Nephron progenitor cell (in vitro differentiated cells): ENCODE results near the gene FAM120A.

Source experiments
- DNase-seq: peaks from one replicate; pipeline ENCODE4 v3.0.0; 2021
- H3K27ac Mint-ChIP-seq: 2 replicates; pipeline ENCODE4 v1.8.0; 2021; ENCODE audit warnings: mild to moderate bottlenecking, moderate library complexity, mixed read lengths
- H3K27me3 Mint-ChIP-seq: 2 replicates; pipeline ENCODE4 v1.8.0; 2021; ENCODE audit warnings: mild to moderate bottlenecking, low read depth, mixed read lengths; ENCODE audit not compliant: poor library complexity
- H3K36me3 Mint-ChIP-seq: 2 replicates; pipeline ENCODE4 v1.8.0; 2021; ENCODE audit warnings: low read depth, mixed read lengths
- H3K4me1 Mint-ChIP-seq: 2 replicates; pipeline ENCODE4 v1.8.0; 2021; ENCODE audit warnings: mixed read lengths
- H3K4me3 Mint-ChIP-seq: 2 replicates; pipeline ENCODE4 v1.8.0; 2021; ENCODE audit warnings: mild to moderate bottlenecking, moderate library complexity, mixed read lengths
- H3K9me3 Mint-ChIP-seq: 2 replicates; pipeline ENCODE4 v1.8.0; 2021; ENCODE audit warnings: mild to moderate bottlenecking, moderate library complexity, mixed read lengths
- TF ChIP-seq, protein P1 (sequence below): fragments of 200-600 bp; sonication (generic); IDR thresholded peaks from 2 replicates; pipeline ENCODE4 v1.5.0; 2021; ENCODE audit warnings: antibody characterized with exemption

FAM120A gene

DNA sequence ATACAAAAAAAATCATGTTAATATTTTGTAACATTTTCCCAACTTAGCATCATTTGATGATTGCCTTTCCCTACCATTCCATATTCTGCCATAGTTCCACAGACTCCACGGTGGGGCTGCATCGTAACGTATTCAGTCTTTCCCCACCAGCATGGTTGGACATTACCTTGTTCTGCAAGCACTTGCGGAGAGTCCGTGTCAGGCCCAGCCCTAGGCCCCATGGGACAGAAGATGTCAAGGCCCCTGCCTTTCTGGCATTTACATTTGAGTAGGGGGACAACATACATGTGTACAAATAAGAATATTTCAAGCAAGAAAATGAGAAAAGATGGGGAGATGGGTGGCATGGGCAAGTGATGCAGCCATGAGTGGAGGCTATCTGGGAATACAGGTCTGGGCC is 116.7 kb downstream of the FAM120A start:
- Mint-ChIP-seq H3K4me1 (peaks cover 19% of the 10 kb centered on the region), H3K4me3 (no peak overlapping the region), H3K36me3 (peaks cover 24% of the 10 kb centered on the region), H3K27me3 (no peaks in the 10 kb centered on the region), H3K9me3 (peaks cover 20% of the 10 kb centered on the region), H3K27ac (peak overlapping the region; percentile 75)
- TF ChIP-seq, protein P1, sequence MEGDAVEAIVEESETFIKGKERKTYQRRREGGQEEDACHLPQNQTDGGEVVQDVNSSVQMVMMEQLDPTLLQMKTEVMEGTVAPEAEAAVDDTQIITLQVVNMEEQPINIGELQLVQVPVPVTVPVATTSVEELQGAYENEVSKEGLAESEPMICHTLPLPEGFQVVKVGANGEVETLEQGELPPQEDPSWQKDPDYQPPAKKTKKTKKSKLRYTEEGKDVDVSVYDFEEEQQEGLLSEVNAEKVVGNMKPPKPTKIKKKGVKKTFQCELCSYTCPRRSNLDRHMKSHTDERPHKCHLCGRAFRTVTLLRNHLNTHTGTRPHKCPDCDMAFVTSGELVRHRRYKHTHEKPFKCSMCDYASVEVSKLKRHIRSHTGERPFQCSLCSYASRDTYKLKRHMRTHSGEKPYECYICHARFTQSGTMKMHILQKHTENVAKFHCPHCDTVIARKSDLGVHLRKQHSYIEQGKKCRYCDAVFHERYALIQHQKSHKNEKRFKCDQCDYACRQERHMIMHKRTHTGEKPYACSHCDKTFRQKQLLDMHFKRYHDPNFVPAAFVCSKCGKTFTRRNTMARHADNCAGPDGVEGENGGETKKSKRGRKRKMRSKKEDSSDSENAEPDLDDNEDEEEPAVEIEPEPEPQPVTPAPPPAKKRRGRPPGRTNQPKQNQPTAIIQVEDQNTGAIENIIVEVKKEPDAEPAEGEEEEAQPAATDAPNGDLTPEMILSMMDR: no peak
- no peak for DNase-seq

DNA sequence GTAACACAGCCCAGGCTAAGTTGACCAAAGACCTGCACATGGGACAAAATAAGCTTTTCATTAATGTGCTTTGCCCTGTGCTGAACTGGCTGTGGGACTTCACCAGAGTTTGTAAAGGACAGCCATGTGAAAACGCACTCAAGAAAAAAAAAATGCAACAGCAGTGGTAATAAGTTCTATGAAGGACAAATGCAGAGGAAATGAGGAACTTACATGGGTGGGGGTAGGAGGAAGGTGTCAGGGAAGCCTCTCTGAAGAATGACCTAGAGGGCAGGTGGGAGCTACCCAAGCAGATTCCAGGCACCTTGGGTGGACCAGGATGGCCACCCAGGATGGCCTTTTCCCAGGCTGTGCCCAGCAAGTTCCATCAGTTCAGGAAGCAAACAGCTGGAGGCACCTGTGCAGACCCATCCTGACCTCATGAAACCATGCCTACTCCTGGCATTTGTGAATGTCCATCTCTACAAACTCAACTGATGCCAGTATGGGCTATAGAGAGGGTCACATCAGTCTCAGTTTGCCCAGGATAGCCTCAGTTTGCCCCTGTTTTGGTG is 118.2 kb downstream of the FAM120A start:
- peaks cover 20% of the 10 kb centered on the region for H3K9me3 Mint-ChIP-seq
- TF ChIP-seq, protein P1: no peak
- no peak overlapping the region for H3K4me3 Mint-ChIP-seq
- H3K27me3 Mint-ChIP-seq: no peaks in the 10 kb centered on the region
- no peak overlapping the region for H3K27ac Mint-ChIP-seq
- H3K4me1 Mint-ChIP-seq: peaks cover 21% of the 10 kb centered on the region
- no peak for DNase-seq
- H3K36me3 Mint-ChIP-seq: peaks cover 15% of the 10 kb centered on the region

DNA sequence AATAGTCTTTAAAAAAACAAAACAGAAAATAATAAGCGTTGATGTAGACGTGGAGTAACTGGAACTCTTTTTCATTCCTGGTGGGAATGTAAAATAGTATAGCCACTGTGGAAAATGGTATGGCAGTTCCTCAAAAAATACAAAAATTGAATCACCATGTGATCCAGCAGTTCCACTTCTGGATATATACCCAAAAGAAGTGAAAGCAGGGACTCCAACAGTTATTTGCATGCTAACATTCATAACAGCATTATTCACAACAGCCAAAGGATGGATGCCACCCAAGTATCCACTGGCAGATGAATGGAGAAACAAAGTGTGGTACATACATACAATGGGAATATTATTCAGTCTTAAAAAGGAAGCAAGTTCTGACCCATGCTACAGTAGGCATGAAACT is 120.7 kb downstream of the FAM120A start:
- TF ChIP-seq, protein P1: no peak
- no peaks in the 10 kb centered on the region for H3K27me3 Mint-ChIP-seq
- H3K4me1 Mint-ChIP-seq: peaks cover 16% of the 10 kb centered on the region
- no peak overlapping the region for H3K4me3 Mint-ChIP-seq
- peaks cover 15% of the 10 kb centered on the region for H3K36me3 Mint-ChIP-seq
- H3K9me3 Mint-ChIP-seq: peaks cover 20% of the 10 kb centered on the region
- no peak for DNase-seq
- H3K27ac Mint-ChIP-seq: no peak overlapping the region

DNA sequence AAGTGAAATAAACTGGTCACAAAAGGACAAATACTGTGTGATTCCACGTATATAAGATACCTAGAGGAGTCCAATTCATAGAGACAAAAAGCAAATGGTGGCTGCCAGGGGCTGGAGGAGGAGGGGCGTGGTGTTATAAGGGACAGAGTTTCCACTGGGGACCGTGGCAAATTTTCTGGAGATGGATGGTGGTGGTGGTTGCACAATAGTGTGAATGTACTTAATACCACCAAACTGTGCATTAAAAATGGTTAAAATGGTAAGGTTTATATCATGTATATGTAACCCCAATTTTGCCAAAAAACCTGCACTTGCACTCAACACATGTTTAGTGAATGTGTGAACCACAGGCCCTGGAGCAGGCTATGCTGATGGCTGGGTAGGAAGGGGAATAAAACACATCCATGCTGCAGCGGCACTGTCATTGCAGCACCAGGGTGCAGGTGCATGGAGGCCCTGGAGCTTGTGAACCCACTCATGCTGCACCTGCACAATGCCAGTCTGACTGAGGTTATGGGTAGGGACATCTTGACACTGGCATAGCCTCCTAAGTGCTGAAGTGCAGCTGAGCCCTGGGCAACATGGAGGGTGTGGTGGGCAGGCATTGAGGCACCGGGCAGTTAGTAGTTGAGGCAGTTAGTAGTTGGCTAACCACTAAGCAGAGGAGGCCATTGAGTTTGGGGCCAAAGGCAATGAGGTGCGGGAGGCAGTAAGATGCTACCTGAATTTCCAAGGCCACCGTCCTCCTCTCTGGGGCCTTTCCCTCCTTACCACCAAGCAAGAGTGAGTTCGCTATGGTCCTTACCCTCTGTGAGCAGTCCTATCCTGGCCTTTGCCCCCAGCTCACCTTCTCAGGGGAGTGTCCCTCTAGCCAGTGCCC is 121.4 kb downstream of the FAM120A start:
- Mint-ChIP-seq H3K27me3 (peaks cover 2% of the 10 kb centered on the region), H3K27ac (no peak overlapping the region), H3K36me3 (peaks cover 15% of the 10 kb centered on the region), H3K9me3 (peaks cover 20% of the 10 kb centered on the region), H3K4me3 (no peak overlapping the region), H3K4me1 (peaks cover 16% of the 10 kb centered on the region)
- no peak for DNase-seq
- TF ChIP-seq, protein P1: no peak

DNA sequence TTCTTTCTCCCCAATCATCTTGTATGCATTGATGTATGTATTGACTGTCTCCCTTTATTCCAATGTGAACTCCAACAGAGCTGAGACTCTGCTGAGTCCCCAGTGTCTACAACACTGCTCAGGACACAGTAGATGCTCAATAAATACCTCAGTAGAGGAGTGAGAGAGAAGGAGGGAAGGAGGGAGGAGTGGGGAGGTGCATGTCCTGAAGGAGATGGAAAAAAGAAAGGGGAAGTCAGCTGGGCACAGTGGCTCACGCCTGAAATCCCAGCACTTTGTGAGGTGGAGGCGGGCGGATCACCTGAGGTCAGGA is 122.0 kb downstream of the FAM120A start:
- no peak for DNase-seq
- peaks cover 15% of the 10 kb centered on the region for H3K36me3 Mint-ChIP-seq
- peaks cover 20% of the 10 kb centered on the region for H3K9me3 Mint-ChIP-seq
- H3K4me3 Mint-ChIP-seq: peak overlapping the region; percentile 50
- H3K27ac Mint-ChIP-seq: no peak overlapping the region
- TF ChIP-seq, protein P1: no peak
- H3K4me1 Mint-ChIP-seq: peaks cover 22% of the 10 kb centered on the region
- H3K27me3 Mint-ChIP-seq: peaks cover 2% of the 10 kb centered on the region
